A172 (cell line): ENCODE results near the gene NELL1. TPM values are rescaled to one million over a fixed set of nuclear protein-coding genes. Genes with fewer than 3 reads are reported as not detected.

Source experiments
- DNase-seq: peaks from one replicate; pipeline ENCODE4 v3.0.0-alpha.2; 2015; ENCODE audit warnings: low spot score
- total RNA-seq: library from RNA; depleted of rRNA; stranded (reverse); fragments of >200 nt; shearing (Covaris generic); gene quantifications from 2 replicates; pipeline ENCODE4 v1.2.3, GENCODE V29; 2014

The NELL1 gene
- total RNA-seq, 1 experiment from 2014 or later: not detected

- no peak for DNase-seq
Observed at GRCh38 chr11:20668131-20668809, 1.1 kb upstream of the NELL1 start.

- no peak for DNase-seq
Observed at GRCh38 chr11:20669820-20670684, 666 bp downstream of the NELL1 start.

- no peak for DNase-seq
Observed at GRCh38 chr11:20670932-20671403, 1.6 kb downstream of the NELL1 start.

GRCh38 chr11:20671856-20672546 is 2.6 kb downstream of the NELL1 start:
- no peak for DNase-seq

- DNase-seq: no peak
Observed at GRCh38 chr11:20672575-20672974, 3.2 kb downstream of the NELL1 start.

GRCh38 chr11:20676658-20677057 is 7.3 kb downstream of the NELL1 start:
- no peak for DNase-seq

- no peak for DNase-seq
Observed at GRCh38 chr11:20688761-20689160, 19.4 kb downstream of the NELL1 start.

- no peak for DNase-seq
Observed at GRCh38 chr11:20707876-20708275, 38.5 kb downstream of the NELL1 start.

- DNase-seq: no peak
Observed at GRCh38 chr11:20712912-20713311, 43.5 kb downstream of the NELL1 start.

GRCh38 chr11:20715464-20715863 is 46.1 kb downstream of the NELL1 start:
- DNase-seq: no peak

- DNase-seq: no peak
Observed at GRCh38 chr11:20715931-20716330, 46.5 kb downstream of the NELL1 start.

GRCh38 chr11:20719821-20720220 is 50.4 kb downstream of the NELL1 start:
- no peak for DNase-seq

GRCh38 chr11:20723366-20723765 is 54.0 kb downstream of the NELL1 start:
- no peak for DNase-seq

GRCh38 chr11:20729597-20730105 is 60.3 kb downstream of the NELL1 start:
- no peak for DNase-seq

- no peak for DNase-seq
Observed at GRCh38 chr11:20731676-20732215, 62.4 kb downstream of the NELL1 start.

- DNase-seq: no peak
Observed at GRCh38 chr11:20739107-20739506, 69.7 kb downstream of the NELL1 start.

- DNase-seq: no peak
Observed at GRCh38 chr11:20739577-20739976, 70.2 kb downstream of the NELL1 start.

- no peak for DNase-seq
Observed at GRCh38 chr11:20754933-20755332, 85.5 kb downstream of the NELL1 start.

GRCh38 chr11:20759541-20759940 is 90.2 kb downstream of the NELL1 start:
- DNase-seq: no peak

GRCh38 chr11:20760811-20761210 is 91.4 kb downstream of the NELL1 start:
- no peak for DNase-seq

GRCh38 chr11:20762116-20762844 is 92.9 kb downstream of the NELL1 start:
- no peak for DNase-seq
